ENCODE data around the gene GPC6.

The GPC6 gene

DNA sequence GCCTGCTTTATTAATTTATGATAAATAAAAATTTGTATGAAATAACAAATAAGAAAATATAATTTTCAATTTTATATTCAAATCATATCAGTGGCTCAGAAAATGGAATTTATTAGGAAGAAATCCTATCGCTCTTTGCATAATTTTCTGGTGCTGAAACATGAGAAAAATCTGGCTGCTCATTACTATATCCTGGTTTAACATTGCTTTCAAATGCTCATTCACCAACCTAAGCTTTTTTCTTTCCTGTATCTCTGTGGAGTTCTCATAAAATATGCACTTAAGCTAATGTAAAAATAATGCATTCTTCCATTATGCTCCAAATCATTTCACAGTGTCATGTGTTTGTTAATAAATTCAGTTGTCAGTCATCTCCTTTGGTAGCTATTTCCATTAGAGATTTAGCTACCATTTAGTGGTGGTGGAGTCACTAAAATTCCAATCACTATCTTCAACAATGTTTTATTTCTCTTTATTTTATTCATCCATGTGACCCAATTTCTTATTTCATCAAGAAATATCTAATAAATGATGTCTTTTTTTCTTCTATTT is 754.9 kb downstream of the GPC6 start:
- no peak for DNase-seq (ENCODE audit: low read depth)
- no peak overlapping the region for H3K4me3 ChIP-seq (ENCODE audit: low read depth, low read length)
- TF ChIP-seq, protein P1, sequence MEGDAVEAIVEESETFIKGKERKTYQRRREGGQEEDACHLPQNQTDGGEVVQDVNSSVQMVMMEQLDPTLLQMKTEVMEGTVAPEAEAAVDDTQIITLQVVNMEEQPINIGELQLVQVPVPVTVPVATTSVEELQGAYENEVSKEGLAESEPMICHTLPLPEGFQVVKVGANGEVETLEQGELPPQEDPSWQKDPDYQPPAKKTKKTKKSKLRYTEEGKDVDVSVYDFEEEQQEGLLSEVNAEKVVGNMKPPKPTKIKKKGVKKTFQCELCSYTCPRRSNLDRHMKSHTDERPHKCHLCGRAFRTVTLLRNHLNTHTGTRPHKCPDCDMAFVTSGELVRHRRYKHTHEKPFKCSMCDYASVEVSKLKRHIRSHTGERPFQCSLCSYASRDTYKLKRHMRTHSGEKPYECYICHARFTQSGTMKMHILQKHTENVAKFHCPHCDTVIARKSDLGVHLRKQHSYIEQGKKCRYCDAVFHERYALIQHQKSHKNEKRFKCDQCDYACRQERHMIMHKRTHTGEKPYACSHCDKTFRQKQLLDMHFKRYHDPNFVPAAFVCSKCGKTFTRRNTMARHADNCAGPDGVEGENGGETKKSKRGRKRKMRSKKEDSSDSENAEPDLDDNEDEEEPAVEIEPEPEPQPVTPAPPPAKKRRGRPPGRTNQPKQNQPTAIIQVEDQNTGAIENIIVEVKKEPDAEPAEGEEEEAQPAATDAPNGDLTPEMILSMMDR (IDR thresholded peaks at IDR 0.05; ENCODE audit: low read depth, low read length, missing control alignments) = no peak

DNA sequence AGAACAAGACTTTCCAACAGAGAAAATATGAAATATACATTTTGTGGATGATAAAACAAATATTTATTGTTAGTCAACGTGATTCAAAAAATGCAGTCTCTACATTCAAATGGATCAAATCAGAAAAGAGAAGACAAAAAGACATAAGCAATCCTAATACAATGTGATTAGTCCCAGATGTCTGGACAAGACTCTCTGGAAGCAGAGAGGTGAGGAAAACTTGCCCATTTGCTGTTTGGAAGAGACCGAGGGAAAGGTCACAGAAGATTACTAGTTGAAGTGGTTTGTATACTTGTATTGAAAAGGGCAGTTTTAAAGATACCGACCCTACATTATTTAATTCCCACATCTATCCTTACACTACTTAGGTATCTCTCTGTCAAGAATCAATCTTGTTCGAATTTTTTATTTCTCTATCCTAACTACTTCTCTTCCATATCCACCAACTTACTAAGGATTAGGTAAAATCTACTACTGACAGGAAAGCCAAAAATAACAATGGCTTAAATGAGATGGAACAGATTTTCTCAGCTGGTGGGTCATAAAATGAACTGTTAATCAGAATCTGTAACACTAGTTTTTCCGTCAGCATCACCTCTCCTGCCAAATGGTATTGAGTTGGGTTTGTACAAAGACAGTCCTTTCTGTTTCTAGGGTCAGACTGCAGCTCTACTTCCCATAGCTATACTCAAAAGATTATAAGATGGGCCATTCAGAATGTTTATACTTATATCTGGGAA is 755.7 kb downstream of the GPC6 start:
- TF ChIP-seq, protein P1 (IDR thresholded peaks at IDR 0.05; ENCODE audit: low read depth, low read length, missing control alignments) = no peak
- no peak overlapping the region for H3K4me3 ChIP-seq (ENCODE audit: low read depth, low read length)

GRCh38 chr13:93984052-93984451 is 757.4 kb downstream of the GPC6 start:
- DNase-seq (ENCODE audit: low read depth) = no peak
- TF ChIP-seq, protein P1 (IDR thresholded peaks at IDR 0.05; ENCODE audit: low read depth, low read length, missing control alignments) = no peak
- H3K4me3 ChIP-seq (ENCODE audit: low read depth, low read length) = no peak overlapping the region

More for the DNA sequence above, 755.7 kb downstream of the GPC6 start:
- DNase-seq (ENCODE audit: low read depth) = no peak

GRCh38 chr13:93984876-93985275 is 758.3 kb downstream of the GPC6 start:
- no peak overlapping the region for H3K4me3 ChIP-seq (ENCODE audit: low read depth, low read length)
- TF ChIP-seq, protein P1 (IDR thresholded peaks at IDR 0.05; ENCODE audit: low read depth, low read length, missing control alignments) = no peak
- no peak for DNase-seq (ENCODE audit: low read depth)

DNA sequence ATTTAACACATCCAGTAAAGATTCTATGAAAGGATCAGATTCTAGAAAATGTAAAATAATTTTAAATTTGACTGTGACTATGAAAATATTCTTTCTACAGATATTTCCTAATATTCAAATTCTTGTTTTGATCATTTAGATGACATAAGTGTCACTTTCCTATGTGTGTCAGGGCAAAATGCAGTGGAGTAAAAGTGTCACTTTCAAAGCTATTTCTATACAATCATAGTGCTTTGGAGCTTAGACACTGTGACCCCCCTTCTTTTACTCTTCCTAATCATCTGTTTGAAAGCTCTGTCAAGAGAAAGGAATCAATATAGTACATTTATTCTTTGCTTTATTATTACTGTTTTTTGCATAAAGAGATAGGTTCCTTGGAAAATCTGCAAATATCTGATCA is 760.9 kb downstream of the GPC6 start:
- no peak for DNase-seq (ENCODE audit: low read depth)
- TF ChIP-seq, protein P1 (IDR thresholded peaks at IDR 0.05; ENCODE audit: low read depth, low read length, missing control alignments) = no peak
- H3K4me3 ChIP-seq (ENCODE audit: low read depth, low read length) = no peak overlapping the region

- no peak overlapping the region for H3K4me3 ChIP-seq (ENCODE audit: low read depth, low read length)
- TF ChIP-seq, protein P1 (IDR thresholded peaks at IDR 0.05; ENCODE audit: low read depth, low read length, missing control alignments) = no peak
- DNase-seq (ENCODE audit: low read depth) = no peak
Measured at GRCh38 chr13:93991569-93991968, 765.0 kb downstream of the GPC6 start.

DNA sequence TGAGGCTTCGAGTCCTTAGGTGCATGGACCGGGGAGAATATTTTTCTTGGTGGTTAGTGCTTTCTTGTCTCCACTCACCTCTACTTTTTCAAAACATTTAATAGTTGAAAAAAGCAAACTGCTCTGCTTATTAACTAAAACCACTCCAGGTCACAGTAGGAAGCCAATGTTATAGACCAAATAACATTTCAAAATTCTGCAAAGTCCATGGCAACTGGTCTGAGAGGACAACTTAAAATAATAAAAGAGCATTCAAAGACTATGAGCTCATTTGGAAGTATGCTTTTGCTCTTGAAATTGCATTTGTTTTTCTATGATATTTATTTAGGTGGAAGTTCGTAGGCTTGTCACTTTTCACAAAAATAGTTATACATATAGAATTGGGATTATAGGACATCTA is 769.9 kb downstream of the GPC6 start:
- H3K4me3 ChIP-seq (ENCODE audit: low read depth, low read length) = no peak overlapping the region
- TF ChIP-seq, protein P1 (IDR thresholded peaks at IDR 0.05; ENCODE audit: low read depth, low read length, missing control alignments) = no peak
- DNase-seq (ENCODE audit: low read depth) = no peak

Measured in GM12864 (cell line).